Measurements from ENCODE around the gene CEND1.

Gene CEND1

DNA sequence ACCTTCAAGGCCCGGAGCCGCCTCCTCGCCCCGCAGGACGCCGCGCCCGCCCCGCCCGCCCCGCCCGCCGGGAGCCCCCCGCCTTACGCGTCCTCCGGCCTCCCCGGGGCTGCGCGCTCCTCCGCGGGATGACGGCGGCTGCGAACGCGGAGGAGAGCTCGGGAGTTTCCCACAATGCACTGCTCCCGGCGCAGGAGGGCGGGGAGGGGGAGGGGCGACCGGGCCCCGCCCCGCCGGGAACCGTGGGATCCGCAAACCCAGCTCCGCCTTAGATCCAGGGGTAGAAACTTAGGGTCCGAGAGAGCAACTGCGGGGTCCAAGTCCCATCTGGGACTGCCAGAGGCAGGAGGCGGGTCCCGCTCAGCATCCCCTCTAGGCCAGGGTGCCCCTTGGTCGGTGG lies at the start of gene CEND1:
Gene CEND1 (minus strand): TSS at position 148 of the 400 bp plus-strand sequence. CDS start 1,514 bp downstream, outside the sequence.
- peak; percentile 48 for DNase-seq

DNA sequence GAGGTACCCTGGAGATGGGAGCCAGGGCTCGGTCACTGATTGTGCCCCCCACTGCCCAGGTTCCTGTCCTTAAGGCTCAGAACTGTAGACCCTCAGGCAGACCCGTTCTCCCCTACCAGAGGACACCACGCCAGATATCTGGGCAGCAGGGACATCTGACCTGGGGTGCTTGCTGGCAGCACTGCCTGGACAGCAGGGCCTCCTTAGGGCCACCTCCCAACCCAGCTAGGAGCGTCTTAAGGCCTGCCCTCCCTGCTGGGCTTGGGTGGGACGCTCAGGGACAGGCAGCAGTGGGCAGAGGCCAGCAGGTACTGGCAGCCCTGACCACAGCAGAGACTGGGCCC lies 49.4 kb upstream of the CEND1 start:
- no peak for DNase-seq

DNA sequence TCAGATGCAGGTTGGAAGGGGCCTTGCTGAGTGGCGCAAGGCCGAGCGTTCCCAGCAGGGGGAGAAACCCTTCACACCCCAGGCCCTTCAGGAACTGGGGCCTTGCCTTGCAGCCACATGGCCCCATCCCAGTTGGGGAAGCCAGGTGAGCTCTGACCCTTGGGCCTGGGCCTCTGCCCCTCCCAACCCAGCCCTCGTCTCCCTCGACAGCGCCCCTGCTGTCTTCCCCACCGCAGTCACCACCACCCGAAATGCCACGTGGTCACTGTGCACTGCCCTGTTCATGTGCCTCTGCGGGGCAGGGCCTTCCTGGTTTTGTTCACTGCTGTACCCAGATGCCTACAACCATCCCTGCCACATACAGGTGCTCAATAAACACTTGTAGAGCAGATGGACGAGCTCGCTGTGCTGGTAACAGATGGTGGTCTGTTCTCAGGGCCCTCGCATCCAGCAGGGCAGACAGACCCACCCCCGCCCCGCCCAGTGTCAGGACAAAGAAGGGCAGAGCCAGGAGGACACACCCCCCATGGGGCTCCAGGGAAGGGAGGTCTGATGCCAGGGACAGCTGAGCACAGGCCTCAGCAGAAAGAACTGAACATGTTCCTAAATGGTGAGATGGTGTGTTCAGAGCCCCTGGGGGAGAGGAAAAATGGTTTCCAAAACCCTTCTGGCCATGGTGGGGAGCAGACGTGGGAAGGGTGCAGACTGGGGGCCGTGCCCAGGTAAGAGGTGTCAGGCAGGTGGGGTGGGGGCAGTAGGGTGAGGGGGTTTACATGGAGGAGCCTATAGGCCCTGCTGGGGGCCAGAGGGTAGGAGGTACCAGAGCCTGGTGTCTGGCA lies 48.8 kb upstream of the CEND1 start:
- no peak for DNase-seq

DNA sequence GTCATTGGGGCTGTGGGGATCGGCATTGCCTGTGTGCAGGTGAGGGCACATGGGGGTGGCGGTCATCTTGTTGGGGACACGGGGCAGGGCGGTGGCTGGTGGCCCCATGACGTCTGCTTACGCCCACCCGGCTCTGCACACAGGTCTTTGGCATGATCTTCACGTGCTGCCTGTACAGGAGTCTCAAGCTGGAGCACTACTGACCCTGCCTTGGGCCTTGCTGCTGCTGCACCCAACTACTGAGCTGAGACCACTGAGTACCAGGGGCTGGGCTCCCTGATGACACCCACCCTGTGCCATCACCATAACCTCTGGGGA lies 48.1 kb upstream of the CEND1 start:
- no peak for DNase-seq

DNA sequence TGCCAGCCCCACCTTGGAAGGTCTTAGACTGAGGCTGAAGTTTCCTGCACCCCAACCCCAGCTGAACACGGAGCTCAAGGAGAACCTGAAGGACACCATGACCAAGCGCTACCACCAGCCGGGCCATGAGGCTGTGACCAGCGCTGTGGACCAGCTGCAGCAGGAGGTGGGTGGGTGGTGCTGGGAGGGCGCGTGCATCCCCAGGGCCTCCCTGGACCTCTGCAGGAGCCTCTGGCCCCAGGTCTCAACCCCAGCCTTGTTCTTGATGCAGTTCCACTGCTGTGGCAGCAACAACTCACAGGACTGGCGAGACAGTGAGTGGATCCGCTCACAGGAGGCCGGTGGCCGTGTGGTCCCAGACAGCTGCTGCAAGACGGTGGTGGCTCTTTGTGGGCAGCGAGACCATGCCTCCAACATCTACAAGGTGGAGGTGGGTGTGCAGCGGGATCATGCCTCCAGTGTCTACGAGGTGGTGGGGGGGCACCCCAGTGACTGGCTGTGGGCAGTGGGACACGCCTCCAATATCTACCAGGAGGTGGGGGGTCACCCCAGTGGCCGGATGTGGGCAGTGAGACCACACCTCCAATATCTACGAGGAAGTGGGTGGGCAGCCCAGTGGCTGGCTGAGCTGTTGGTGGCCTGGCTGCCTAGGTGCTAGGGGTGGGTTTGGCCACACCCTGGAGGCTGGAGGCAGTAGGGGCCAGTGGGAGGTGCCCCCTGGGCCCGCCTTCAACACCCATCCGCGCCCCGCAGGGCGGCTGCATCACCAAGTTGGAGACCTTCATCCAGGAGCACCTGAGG lies 47.5 kb upstream of the CEND1 start:
- DNase-seq, result no peak

DNA sequence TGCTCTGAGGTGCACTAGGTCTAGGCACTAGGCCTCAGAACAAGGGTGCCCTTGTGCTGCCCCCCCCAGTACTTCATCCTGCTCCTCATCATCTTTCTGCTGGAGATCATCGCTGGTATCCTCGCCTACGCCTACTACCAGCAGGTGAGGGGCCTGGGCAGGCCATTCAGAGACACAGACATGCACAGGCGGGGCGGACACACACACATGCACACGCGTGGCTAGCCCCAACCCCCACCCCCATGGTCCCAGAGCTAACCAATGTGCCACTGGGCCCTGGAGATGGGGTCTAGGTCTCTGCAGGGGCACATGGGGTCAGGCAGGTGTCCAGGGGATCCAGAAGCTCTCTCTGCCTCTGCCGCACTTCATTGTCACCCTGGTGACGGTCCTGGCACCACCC lies 46.8 kb upstream of the CEND1 start:
- no peak for DNase-seq

DNA sequence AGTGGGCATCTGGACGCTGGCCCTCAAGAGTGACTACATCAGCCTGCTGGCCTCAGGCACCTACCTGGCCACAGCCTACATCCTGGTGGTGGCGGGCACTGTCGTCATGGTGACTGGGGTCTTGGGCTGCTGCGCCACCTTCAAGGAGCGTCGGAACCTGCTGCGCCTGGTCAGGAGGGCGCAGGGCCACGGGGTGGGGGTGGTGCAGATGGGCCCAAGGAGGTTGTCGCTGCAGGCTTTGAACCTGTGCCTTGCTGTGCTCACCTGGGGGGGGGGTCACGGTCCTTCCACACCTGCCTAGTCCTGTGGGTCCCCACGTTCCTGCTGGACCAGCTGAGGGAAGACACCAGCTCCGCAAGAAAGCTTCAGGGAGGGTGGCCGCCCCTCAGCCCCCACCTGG lies 46.4 kb upstream of the CEND1 start:
- no peak for DNase-seq

DNA sequence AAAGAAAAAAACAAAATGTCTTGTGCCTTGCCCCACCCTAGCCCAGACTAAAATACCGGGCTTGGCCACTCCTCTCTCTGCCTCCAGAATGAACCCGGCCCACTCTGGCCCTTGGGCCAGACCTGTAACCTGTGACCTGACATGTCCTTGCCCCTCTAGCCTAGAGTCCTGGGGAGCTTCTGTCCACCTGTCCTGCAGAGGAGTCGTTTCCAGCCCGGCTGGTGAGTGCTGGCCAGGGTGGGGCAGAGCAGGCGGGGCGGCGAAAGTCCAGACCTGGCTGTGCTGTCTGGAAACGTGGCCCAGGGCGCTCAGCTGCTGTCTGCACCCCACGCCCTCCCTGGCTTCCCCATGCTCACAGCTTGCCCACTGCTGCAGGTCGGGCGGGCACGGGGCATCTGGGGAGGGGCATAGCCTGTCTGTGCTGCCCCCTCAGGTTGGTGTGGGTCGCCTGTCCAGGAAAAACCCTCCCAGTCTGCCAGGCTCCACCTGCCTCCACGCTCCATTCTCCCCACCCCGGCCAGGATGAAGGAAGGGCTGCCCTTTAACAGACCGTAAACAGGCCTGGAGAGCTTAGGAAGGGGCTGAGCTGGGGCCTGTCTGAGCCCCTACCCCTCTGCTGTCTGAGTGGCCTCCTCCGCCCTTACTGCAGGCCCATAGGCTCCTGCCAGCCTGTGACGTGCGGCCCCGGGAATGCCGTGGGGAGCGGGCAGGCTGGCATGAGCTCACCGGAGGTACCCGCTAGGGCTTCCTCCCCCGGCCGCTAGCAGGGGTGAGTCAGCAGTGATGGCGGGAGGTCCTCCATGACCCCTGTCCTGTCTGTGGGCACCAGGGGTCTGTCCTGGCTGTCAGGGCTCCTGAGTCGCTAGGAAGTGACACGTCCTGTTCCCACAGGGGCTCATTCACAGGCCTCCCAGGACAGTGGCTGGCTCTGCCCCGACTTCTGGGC lies 44.8 kb upstream of the CEND1 start:
- DNase-seq, result no peak

DNA sequence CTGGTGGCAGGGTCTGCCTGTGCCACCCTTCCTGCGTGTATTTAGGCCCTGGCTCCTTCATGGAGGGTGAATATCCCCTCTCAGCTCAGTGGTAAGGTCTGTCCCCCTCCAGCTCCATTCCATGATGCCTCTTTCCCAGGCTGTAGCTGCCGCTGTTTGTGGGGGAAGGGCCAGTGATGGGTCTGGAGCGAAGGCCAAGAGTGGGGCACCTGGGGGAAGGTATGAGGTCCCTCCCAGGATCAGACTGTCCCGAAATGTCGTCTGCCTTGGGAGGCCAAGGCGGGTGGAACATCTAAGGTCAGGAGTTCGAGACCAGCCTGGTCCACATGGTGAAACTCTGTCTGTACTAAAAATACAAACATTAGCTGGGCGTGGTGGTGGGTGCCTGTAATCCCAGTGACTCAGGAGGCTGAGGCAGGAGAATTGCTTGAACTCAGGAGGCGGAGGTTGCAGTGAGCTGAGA lies 44.0 kb upstream of the CEND1 start:
- DNase-seq, result no peak

DNA sequence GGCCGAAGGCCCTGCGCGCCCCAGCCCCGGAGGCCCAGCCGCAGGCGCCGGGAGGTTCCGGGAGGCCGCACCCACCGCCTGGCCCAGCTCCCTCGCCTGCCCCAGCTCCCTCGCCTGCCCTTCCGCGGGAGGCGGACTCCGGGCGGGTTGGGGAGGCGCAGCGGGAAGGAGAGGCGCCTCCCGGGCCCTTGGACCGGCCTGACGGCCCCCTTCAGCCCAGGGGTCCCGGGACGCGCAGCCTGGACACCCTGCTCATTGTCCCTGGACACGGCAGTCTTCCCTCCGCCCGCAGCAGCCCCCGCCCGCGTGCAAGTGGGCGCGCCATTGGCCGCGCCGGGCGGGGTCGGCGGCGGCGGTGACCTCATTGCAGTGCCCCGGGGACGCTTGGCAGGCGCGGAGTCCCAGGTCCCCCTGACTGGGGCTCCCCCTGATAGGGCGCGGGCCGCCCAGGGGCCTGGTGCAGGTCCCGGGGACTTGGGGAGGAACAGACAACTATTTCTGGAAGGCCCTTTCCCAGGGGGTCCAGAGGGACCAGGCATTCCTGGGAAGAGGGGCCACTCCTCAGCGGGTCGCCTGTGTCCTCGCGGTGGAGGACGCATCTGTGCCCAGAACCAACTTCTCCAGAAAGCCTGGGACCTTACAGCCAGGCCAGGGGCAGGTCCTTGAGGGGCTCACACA lies 43.4 kb upstream of the CEND1 start:
- no peak for DNase-seq

DNA sequence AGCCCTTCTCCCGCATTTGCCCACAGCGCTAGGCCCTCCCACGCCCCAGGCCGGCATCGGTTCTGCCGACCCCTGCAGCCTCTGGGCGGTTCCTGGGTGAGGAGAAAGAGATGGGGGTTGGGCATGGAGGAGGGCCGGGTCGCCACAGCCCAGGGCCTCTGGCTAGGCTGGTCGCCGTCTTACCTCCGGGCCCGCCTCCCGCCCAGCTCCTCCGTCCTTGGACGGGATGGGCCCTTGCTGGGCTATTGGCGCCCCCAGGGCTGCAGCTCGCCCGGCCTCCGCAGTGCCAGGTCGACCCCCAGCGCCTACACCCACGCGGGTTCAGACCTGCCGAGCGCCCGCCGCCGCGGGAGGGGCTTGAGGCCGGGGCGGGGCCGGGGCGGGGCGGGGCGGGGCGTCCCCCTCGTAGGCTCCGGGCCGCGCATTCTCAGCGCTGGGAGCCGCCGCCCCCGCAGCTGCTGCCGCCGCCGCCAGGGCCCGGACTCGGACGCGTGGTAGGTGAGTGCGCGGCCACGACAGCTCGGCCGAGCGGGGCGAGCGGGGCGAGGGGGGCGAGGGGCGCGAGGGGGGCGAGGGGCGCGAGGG lies 42.7 kb upstream of the CEND1 start, which contains the start of gene CD151:
Gene CD151 (plus strand): TSS at position 424 of the 585 bp plus-strand sequence. CDS start 3,118 bp downstream, outside the sequence.
- DNase-seq, result no peak

DNA sequence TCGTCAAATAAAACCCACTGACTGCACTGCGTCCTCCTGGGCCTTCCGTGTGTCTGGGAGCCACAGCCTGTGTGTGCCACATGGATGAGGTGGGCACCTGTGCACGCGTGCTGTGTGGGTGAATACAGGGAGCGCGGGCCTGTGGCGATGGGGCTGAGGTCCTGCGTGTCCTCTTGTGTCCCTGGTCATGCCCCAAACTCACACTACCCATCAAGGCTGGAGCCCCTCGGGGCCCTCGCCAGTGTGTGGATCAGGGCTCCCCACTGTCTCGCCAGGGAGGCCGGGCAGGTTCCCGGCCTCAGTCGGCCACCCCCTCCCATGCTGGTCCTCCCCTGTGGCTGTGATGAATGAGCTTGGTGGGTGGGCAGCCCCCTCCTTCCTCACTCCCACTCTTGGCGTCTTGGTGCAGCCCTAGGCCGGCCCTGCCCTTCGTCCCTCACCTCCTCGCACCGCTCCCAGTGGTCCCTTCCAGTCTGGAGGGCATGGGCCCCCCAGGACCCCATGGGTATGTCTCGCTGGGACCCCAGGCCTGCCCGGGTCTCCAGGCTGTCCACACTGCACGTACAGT lies 42.2 kb upstream of the CEND1 start:
- DNase-seq, result no peak

DNA sequence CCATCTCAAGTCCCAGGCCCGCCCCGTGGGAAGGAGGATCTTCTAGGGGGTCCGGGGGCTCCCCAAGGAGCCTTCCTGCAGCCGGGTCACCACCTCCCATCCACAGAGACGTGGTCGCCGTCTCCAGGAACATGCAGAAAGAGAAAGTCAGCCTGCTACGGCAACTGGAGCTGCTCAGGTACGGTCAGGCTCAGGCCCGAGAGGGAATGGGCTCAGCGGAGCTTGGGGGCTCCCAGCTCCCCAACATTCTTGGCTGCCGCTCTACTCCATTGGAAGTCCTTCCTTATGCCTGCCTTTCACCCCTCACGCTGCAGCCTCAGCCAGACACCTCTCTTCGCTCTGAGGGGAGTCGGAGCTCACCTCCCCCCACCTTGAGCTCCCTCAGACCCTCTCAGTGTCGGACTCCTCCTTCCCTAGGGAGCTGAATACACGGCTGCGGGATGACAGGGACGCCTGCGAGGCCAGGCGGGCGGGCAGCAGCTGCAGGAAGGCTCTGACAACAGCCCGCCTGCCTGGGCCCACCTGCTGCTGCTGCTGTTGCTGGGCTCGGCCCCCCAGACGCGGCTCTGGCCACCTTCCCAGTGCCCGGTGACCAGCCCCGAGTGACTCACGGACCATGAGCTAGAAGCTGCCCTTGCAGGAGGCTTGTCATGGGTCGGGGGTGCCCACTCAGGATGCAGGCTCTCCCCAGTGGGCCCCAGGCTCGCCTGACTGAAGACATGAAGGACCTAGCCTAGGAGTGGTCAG lies 41.4 kb upstream of the CEND1 start:
- no peak for DNase-seq

DNA sequence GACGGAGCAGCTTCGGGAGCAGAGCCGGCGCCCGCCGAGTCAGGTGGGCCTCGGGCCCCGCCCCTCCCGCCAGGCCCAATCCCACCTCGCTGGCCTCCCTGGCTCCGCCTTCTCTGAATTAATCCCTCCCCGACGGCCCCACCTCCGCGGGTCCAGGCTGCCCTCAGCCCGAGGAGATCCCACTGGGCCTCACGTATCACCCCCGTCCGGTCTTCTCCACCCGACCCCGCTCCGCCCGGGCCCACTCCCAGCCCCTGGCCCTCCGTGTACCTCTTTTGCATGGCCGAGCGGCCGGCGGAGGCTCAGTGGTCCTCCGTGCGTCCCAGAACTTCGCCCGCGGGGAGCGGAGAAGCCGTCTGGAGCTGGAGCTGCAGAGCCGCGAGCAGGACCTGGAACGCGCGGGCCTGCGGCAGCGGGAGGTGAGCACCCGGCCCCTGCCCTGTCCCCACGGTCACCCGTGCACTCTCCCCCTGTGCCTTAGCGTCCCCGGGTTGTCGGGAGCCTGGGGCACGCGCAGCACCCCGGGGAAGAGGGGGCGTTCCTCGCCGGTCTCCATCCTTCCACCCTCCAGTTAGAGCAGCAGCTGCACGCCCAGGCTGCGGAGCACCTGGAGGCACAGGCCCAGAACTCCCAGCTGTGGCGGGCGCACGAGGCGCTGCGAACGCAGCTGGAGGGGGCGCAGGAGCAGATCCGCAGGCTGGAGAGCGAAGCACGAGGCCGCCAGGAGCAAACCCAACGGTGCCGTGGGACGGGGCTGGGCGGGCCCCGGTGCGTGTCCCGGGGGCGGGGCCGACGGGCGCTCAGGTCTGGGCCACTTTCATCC lies 40.6 kb upstream of the CEND1 start:
- DNase-seq, result peak; percentile 52

DNA sequence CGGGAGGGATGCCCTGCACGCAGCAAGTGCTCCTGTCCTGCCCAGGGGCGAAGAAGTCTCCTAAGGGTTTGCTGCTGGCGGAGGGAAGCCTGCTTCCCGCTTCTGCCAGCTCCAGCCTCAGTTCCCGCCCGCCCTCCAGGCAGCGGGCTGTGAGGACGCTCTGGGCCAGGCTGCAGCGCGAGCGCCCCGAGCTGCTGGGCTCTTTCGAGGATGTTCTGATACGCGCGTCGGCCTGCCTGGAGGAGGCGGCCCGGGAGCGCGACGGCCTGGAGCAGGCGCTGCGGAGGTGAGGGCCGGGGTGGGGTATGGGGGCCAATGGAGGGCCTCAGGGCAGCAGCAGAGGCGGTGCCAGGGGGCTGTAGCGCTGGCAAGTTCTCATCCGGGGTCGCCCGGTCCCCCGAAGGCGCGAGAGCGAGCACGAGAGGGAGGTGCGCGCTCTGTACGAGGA lies 40.0 kb upstream of the CEND1 start:
- no peak for DNase-seq

DNA sequence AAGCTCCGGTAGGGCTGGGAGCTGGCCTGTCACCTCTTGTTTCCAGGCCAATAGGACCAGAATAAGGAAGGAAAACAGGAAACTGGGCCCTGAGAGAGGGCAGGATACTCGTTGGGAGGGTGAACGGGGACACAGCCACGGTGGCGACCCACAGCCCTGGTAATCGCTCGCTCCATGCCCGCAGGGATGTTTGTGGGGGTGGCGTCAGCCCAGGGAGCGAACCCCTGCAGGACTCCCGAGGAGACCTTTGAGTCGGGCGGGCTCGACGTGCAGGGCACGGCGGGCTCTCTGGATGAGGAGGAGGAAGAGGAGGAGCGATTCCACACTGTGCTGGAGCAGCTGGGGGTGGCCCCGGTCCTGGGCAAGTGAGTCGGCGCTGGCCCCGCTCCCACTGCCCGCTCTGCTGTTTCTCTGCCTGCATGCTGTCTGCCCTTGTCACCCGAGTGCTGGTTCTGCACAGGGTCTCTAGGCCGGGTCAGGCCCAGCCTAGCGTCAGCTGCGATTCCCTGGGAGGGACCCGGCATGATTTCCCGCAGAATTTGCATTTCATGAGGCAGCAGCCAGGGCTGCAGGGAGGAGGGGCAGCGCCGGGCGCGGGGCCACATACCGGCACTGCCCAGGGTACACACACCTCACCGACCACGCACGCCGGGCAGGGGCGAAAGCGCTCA lies 39.4 kb upstream of the CEND1 start:
- no peak for DNase-seq

DNA sequence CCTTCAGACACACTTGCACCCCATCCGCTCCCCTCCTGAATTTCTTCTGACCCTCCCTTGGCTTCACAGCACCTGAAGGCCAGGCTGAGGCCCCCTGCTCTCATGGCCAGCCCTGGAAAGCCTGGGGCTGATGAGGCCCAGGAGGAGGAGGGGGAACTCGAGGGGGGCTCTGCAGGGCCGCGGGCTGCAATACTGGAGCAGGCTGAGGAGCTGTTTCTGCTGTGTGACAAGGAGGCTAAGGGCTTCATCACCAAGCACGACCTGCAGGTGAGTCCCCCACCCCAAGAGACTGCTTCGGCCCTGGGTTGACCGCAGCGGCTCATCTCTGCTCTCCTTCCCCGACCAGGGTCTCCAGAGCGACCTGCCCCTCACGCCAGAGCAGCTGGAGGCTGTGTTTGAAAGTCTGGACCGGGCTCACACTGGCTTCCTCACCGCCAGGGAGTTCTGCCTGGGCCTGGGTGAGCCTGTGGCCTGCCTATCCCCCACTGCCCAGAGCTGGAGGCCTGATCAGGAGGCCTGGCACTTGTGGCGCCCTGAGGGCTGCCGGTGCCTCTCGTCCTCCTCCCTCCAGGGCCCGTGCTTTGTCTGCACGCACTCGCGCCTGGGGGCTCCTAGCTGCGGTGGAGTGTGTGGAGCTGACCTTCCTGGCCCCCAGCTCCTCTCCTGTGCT lies 38.8 kb upstream of the CEND1 start:
- DNase-seq, result no peak

DNA sequence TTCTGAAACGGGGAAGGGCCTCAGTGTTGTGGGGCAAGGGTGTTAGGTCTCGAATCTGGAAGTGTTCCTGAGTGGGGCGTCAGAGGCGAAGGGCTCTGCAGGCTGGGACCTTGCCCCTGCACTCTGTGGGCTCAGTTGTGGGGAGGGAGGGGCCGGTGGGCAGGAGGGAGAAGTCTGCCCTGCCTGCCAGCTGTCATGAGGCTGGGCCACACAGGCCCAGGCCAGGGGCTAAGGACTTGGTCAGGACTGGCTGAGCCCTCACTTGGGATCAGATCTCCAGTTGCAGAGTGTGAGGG lies 38.0 kb upstream of the CEND1 start, which contains the start of gene CRACR2B:
Gene CRACR2B (plus strand): TSS at position 23 of the 296 bp plus-strand sequence. CDS start 689 bp downstream, outside the sequence.
- DNase-seq, result no peak
